B cell (primary cell): ENCODE data around the gene BTD.

Experiments used
- CTCF ChIP-seq: fragments of 200-600 bp; IDR thresholded peaks from one replicate; pipeline ENCODE4 v1.8.0; 2022; ENCODE audit warnings: antibody characterized with exemption, mild to moderate bottlenecking
- EZH2 ChIP-seq: IDR thresholded peaks from 2 replicates; pipeline ENCODE4 v1.6.1; 2012; ENCODE audit warnings: borderline replicate concordance, low read depth, mild to moderate bottlenecking, moderate library complexity, low read length; ENCODE audit not compliant: insufficient read depth, poor library complexity, severe bottlenecking

- TF ChIP-seq CTCF: no peak
- no peak for TF ChIP-seq EZH2
These were observed 14.5 kb downstream of the BTD start for GRCh38 chr3:15616053-15616452.
